Left colon (tissue), 2 donors: ENCODE measurements around the gene SORCS1. TPM values are rescaled to one million over a fixed set of nuclear protein-coding genes. Genes with fewer than 3 reads are reported as not detected.

ENCODE experiments used
- ATAC-seq: fragments of 200-7000 bp; cut with Tn5 transposase; one replicate; pipeline ENCODE4 v1.9.1; 2020; ENCODE audit warnings: mild to moderate bottlenecking, moderate library complexity
- DNase-seq, 2 donors: peaks; one replicate each; pipeline ENCODE4 v3.0.0-alpha.2; 2020
- intact Hi-C, 2 donors: fragments of 100-400 bp; cut with DNase I in 1 of 2; cut with micrococcal nuclease in 1 of 2; formaldehyde crosslinking; loops; one replicate each; pipeline versions ENCODE4 v1.11.2 to v1.14.0; 2022; cut with DNase I, micrococcal nuclease
- long read RNA-seq: library from polyadenylated mRNA; unstranded; transcript quantifications from one replicate; pipeline ENCODE4 v2.0.0, GENCODE V29; 2021
- total RNA-seq, 2 donors: library from RNA; stranded (reverse); fragmentation: NEBNext Ultra II Directional; extraction: Animal tissue kit (Norgen Biotek cat#: 25700); gene quantifications; one replicate each; pipeline ENCODE4 v1.2.1, GENCODE V29; 2021
- donor health status: DM: no; HTN: no; CAD: no.
- donor health status: DM: yes; HTN: yes; CAD: no.

SORCS1 gene
- 1 to 10 TPM; 1.1 to 2.7 TPM for total RNA-seq
- long read RNA-seq, partial matches to known transcripts, result 0 of 1 reads
- long read RNA-seq, other reads (novel, unspliced or antisense), result 1 of 1 reads

DNA sequence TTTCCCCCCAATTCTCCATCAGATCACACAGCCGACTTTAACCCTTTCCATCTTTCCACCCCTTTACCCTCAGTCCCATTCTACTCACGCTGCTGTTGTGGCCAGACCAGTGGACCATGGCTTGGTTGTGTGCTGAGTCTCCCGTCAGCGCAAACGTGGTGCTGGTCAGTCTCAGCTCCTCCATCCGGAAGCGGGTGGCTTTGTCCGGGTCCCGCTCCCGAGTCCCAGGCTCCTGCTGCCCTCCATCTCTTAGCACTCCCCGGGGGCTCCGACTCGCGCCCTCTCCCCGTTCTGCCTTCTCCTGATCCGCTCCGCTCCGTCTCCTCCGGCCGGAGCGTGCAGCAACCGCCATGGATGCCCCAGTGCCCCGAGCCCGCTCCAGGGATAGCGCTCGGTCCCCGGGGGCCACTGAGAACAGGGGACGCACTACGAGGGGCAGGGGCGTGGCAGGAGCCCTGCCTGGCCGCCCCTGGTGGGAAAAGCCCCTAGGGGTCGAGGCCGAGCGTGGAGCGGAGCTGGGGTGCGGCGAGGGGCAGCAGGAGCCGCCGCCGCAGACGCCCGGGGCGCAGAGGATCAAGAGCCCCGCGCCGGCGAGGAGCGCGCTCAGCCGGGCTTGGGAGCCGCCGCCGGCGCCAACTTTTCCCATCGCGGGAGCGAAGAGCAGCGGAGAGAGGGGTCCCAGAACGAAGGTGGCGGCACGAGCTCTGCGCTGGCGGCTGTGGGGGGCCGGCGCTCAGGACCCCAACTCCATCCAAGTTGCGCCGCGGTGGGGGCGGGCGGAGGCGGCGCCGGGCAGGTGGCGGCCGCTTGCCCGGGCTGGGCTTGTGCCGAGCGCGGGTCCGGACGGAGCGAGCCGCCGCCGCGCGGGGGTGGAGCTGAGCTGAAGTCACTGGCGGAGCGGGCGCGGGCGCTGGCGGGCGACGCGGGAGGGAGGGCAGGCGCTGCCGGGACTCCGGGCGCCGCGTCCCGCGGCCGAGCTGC is at the start of gene SORCS1:
Gene SORCS1, minus strand, starts transcription at position 826 of the 981 bp plus-strand sequence.
- DNase-seq, result peak in 1 of 2 donors; percentile 32
- intact Hi-C loops, result no loop called here
- ATAC-seq, result peak; percentile 63

DNA sequence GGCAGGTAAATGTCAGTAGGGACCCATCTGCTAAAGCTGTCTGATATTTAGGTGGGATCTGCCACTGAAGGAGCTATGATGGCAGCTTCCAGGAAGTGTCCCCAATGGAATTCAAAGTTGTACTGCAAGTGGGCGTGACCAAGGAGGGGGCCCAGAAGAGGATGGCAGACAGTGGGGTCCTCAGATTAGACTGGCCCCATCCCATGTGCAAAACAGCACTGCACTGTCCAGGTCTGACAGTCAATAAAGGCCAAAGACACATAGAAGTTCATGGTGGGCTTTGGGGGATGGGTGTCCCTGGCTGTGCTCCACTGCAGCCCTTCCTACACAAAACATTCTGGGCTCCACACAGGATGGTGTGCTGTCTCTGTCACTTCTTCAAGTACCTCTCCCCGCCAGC is 49.8 kb upstream of the SORCS1 start:
- ATAC-seq, result no peak
- intact Hi-C loops, result no loop called here
- DNase-seq, result no peak

GRCh38 chr10:107213861-107214260 is 49.4 kb upstream of the SORCS1 start:
- DNase-seq, result no peak
- no peak for ATAC-seq
- intact Hi-C loops, result no loop called here

DNA sequence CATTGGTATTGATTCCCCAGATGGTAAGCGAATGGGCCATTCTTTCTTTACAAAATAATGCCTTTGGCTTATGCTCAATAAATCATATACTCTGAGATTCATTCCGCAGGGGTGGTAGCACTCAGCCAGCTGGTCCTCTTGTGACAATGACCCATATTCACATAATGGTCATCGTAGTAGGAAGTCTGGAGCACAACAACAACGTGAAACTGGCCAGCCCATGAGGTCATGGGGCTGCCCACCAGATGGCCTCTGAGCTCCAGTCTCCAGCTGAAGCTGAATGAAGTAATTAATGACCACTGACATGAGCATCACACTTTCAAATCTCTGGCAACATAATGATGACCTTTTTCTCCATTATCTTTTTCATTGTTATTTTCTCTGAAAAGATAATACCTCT is 42.3 kb upstream of the SORCS1 start:
- ATAC-seq, result no peak
- intact Hi-C loops, result no loop called here
- DNase-seq, result no peak

DNA sequence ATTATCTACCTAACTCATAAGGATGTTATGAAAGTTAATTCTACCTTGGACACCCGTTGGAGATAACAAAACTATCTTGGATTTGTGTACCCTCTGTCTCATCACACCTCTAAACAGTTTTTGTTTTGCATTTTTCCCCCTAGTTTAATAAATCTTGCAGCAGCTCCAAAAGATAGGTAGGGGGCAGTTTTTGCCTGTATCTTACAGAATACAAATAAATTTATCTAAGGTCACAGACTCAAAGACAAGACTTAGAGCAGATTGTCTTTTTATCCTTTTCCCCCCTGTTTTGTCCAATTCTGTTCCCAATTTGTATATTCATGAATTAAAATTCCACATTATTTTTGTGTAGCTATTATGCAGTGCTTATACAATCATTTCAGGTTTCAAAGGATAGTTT is 5.0 kb upstream of the SORCS1 start:
- intact Hi-C loops, result no loop called here

DNA sequence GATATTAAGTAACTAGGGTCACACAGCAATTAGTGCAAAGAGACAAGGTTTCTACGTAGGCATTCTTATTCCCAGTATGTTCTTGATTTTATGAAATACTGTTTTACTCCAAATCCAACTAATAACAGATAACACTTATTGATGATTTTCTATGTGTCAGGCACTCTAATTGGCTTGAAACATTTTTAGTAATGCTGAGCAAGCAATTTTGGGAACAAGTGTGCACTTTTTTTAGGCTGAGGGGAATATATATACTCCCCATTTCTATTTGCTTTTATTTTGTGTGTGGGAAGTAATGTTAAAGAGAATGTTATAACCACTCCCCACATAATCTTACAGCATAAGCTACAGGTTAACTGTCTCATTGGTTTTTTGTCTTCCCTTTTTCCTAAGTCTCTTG is 4.2 kb upstream of the SORCS1 start:
- intact Hi-C loops, result no loop called here
- ATAC-seq, result no peak

More for the DNA sequence above, 5.0 kb upstream of the SORCS1 start:
- no peak for ATAC-seq
- DNase-seq, result no peak

GRCh38 chr10:107166403-107166802 is 1.9 kb upstream of the SORCS1 start:
- no peak for DNase-seq
- intact Hi-C loops, result no loop called here
- no peak for ATAC-seq

More for the DNA sequence above, 4.2 kb upstream of the SORCS1 start:
- DNase-seq, result no peak

GRCh38 chr10:107164992-107165391 is 486 bp upstream of the SORCS1 start:
- no peak for ATAC-seq
- intact Hi-C loops, result no loop called here
- DNase-seq, result no peak

GRCh38 chr10:107163076-107163855 is 1.2 kb downstream of the SORCS1 start:
- DNase-seq (no peak), ATAC-seq (no peak)
- intact Hi-C loops, result no loop called here

DNA sequence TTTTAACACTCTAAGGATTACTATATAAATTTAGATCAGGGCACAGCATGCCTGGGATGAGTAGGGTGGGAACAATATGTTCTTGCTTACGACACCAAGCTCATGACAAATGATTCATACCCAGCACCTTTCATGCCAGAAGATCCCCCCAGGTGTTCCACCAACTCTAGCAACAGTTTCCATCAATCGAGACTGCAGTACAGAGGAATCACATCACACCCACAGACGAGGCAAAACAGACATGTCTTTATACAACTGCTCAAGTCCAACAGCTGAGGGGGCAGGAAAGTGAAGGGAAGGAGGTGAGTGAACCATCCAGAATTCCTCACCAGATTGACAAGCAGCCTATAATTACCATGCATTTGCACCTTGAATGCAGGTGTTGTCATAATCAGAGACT is 3.6 kb downstream of the SORCS1 start:
- no peak for DNase-seq
- ATAC-seq, result no peak
- intact Hi-C loops, result no loop called here

- no peak for DNase-seq
- intact Hi-C loops, result no loop called here
- ATAC-seq, result no peak
These were observed 4.6 kb downstream of the SORCS1 start for GRCh38 chr10:107159871-107160270.

GRCh38 chr10:107157071-107157470 is 7.4 kb downstream of the SORCS1 start:
- intact Hi-C loops, result no loop called here
- no peak for DNase-seq
- no peak for ATAC-seq

DNA sequence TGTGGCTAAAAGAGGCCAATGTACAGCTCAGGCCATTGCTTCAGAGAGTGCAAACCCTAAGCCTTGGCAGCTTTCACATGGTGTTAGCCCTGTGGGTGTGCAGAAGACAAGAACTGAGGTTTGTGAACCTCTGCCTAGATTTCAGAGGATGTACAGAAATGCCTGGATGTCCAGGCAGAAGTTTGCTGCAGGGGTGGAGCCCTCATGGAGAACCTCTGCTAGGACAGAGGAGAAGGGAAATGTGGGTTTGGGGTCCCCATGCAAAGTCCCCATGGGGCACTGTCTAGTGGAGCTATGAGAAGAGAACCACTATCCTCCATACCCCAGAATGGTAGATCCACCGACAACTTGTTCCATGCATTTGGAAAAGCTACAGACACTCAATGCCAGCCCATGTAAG is 12.4 kb downstream of the SORCS1 start:
- DNase-seq (no peak), ATAC-seq (no peak)
- intact Hi-C loops, result no loop called here

GRCh38 chr10:107148906-107149305 is 15.6 kb downstream of the SORCS1 start:
- DNase-seq, result no peak
- ATAC-seq, result no peak
- intact Hi-C loops, result no loop called here

DNA sequence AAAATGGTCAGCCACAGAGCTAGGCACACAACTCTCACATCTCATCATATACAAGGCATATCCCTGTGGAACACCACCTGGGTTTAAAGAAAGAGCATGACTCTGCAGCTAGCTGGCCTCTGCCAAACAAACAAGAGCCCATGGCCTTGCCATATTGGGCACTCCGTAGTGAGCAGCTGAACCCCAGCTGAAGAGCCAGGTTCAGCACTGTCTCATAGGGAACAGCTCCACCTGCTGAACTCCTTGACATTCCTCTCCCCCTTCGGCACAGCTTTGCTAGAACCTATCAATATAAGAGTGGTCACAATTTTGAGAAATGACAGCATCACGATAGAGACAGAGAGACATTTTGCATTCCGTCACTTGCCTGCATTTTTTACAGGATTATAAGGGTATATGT is 20.0 kb downstream of the SORCS1 start:
- intact Hi-C loops, result no loop called here
- ATAC-seq, result no peak
- no peak for DNase-seq

DNA sequence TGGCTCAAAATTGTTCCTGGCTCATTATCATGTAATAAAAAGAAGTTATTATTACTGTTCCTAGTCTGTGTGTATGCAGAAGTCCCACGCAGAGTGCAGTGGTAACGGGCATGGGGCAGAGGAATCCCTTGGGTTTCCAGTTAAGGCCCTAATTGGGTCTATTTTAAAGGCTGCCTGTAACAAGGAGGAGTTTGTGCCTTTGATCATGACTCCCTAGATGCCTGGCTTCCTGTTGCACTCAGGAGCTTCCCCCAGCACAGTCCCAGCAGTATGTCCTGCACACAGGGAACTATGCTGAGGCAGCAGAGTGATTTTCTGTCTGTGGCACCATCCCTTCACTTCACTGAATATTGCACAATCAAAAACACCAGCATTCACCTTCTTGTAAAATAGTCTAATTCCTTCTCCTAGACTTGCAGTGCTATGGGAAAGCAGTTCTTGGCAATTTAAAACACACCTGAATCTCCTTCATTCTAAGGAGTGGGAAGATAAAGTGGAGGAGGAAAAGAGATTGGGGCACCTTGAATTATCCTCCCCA is 22.9 kb downstream of the SORCS1 start:
- DNase-seq, result no peak
- intact Hi-C loops, result no loop called here
- no peak for ATAC-seq

DNA sequence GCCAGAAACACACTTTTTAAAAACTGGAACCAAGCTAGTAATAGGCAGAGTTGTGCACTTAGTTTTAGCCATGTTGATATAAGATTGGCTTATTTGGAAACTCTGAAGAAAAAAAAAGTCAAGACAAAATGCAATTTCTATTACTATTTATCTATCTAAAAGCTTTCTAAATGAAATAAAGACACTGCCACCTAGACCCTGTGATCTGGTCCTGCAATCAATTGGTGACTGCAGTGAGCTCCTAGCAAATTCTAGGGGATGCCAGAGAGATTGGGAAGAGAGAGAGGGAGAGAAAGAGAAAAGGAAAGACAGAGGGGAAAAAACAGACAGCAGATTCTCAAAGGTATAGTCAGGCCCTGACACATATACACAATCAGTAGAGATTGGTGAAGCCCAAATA is 25.3 kb downstream of the SORCS1 start:
- no peak for ATAC-seq
- intact Hi-C loops, result no loop called here

GRCh38 chr10:107133656-107134055 is 30.9 kb downstream of the SORCS1 start:
- intact Hi-C loops, result no loop called here
- ATAC-seq, result no peak
- no peak for DNase-seq

More for the DNA sequence above, 25.3 kb downstream of the SORCS1 start:
- no peak for DNase-seq

DNA sequence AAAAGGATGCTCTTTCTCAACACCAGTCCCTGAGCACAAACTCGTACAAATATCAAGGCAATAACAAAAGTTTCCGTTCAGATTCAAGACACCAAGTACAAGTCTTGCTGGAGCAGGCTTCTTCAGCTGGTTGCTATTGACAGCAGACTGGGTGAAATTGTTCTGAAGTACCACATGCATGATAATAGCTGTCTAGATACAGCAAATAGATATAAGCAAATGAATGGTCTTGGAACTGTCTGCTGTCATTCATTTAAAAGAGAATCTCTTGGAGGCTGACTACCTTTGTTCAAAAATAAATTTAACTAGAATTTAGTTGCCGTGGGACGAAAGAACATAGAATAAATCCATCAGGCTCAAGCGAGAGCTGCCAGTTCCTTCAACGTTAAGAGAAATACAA is 35.5 kb downstream of the SORCS1 start:
- DNase-seq (no peak), ATAC-seq (no peak)
- intact Hi-C loops, result no loop called here
